Central memory CD4-positive, alpha-beta T cell (primary cell): ENCODE data around the gene SMYD3.
"Not testable (repeated sequence)": the region's sequence is repeated elsewhere in the genome, so short reads cannot be mapped to it uniquely, and the experiment has no call there.

Source experiments
- DNase-seq: peaks from one replicate; pipeline ENCODE4 v3.0.0; 2022

The SMYD3 gene

GRCh38 chr1:245748240-245748639, 758.8 kb downstream of the SMYD3 start:
- no peak for DNase-seq

GRCh38 chr1:245742896-245743295, 764.2 kb downstream of the SMYD3 start:
- no peak for DNase-seq

GRCh38 chr1:245740336-245740735, 766.7 kb downstream of the SMYD3 start:
- not testable (repeated sequence) for DNase-seq

GRCh38 chr1:245730801-245731200, 776.3 kb downstream of the SMYD3 start:
- no peak for DNase-seq

GRCh38 chr1:245728035-245728434, 779.0 kb downstream of the SMYD3 start:
- DNase-seq = not testable (repeated sequence)

GRCh38 chr1:245721488-245721887, 785.6 kb downstream of the SMYD3 start:
- DNase-seq = no peak

- no peak for DNase-seq
Measured at GRCh38 chr1:245718951-245719350, 788.1 kb downstream of the SMYD3 start.

GRCh38 chr1:245718123-245718522, 789.0 kb downstream of the SMYD3 start:
- DNase-seq = no peak

- DNase-seq = no peak
Measured at GRCh38 chr1:245717611-245718010, 789.5 kb downstream of the SMYD3 start.

GRCh38 chr1:245716561-245716960, 790.5 kb downstream of the SMYD3 start:
- DNase-seq = no peak

GRCh38 chr1:245715970-245716369, 791.1 kb downstream of the SMYD3 start:
- DNase-seq = no peak

- no peak for DNase-seq
Measured at GRCh38 chr1:245715291-245715701, 791.8 kb downstream of the SMYD3 start.

- DNase-seq = not testable (repeated sequence)
Measured at GRCh38 chr1:245714027-245714426, 793.1 kb downstream of the SMYD3 start.

- DNase-seq = no peak
Measured at GRCh38 chr1:245710961-245711903, 795.8 kb downstream of the SMYD3 start.

GRCh38 chr1:245707941-245708340, 799.1 kb downstream of the SMYD3 start:
- DNase-seq = no peak

- DNase-seq = no peak
Measured at GRCh38 chr1:245704765-245705164, 802.3 kb downstream of the SMYD3 start.

GRCh38 chr1:245704341-245704740, 802.7 kb downstream of the SMYD3 start:
- no peak for DNase-seq

GRCh38 chr1:245702346-245702745, 804.7 kb downstream of the SMYD3 start:
- DNase-seq = no peak

- DNase-seq = no peak
Measured at GRCh38 chr1:245701631-245702030, 805.4 kb downstream of the SMYD3 start.

- DNase-seq = no peak
Measured at GRCh38 chr1:245700631-245701030, 806.4 kb downstream of the SMYD3 start.
